Measurements from ENCODE around the gene STXBP6.

DNA sequence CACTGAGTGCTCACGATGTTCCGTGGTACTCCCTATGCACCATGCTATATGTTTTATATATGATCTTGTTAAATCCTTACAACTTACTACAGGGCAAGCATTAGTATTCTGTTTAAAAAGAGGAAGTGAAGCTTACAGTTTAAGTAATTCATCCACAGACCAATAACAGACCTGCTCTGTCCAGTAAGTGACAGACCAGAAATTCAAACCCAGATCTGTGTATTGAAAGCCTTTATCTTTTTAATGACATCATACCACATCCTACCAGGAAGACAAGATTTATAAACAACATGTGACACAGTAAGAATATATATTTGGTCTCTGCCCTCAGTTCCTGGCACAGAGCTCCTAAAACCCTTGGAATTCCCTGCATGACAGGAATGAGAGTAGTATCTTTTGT, 206.5 kb downstream of the STXBP6 start:
- TF ChIP-seq, protein P1, sequence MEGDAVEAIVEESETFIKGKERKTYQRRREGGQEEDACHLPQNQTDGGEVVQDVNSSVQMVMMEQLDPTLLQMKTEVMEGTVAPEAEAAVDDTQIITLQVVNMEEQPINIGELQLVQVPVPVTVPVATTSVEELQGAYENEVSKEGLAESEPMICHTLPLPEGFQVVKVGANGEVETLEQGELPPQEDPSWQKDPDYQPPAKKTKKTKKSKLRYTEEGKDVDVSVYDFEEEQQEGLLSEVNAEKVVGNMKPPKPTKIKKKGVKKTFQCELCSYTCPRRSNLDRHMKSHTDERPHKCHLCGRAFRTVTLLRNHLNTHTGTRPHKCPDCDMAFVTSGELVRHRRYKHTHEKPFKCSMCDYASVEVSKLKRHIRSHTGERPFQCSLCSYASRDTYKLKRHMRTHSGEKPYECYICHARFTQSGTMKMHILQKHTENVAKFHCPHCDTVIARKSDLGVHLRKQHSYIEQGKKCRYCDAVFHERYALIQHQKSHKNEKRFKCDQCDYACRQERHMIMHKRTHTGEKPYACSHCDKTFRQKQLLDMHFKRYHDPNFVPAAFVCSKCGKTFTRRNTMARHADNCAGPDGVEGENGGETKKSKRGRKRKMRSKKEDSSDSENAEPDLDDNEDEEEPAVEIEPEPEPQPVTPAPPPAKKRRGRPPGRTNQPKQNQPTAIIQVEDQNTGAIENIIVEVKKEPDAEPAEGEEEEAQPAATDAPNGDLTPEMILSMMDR (IDR thresholded peaks at IDR 0.05) = no peak
- TF ChIP-seq POLR2A (IDR thresholded peaks at IDR 0.05) = no peak

All from uterus (tissue), 2 donors.